Left lung (tissue), 10 donors: Measurements from ENCODE around the gene ARHGAP15. TPM values are rescaled to one million over a fixed set of nuclear protein-coding genes. Genes with fewer than 3 reads are reported as not detected.

Source experiments
- ATAC-seq: fragments of 200-7000 bp; cut with Tn5 transposase; one replicate; pipeline ENCODE4 v1.9.1; 2020; ENCODE audit warnings: moderate library complexity
- DNase-seq, 4 donors: peaks; one replicate each; pipeline ENCODE4 v3.0.0-alpha.2; 2013 to 2020
- H3K27ac ChIP-seq, 2 donors: fragments of 200-600 bp; sonication (generic) in 1 of 2; one replicate each; pipeline versions ENCODE4 v1.5.0 to v1.8.0; 2020 to 2021
- H3K27me3 ChIP-seq, 2 donors: fragments of 200-600 bp; sonication (generic) in 1 of 2; one replicate each; pipeline versions ENCODE4 v1.5.0 to v1.8.0; 2020 to 2021
- H3K36me3 ChIP-seq, 2 donors: fragments of 200-600 bp; sonication (generic) in 1 of 2; one replicate each; pipeline versions ENCODE4 v1.5.0 to v1.8.0; 2020 to 2021
- H3K4me1 ChIP-seq, 2 donors: fragments of 200-600 bp; one replicate each; pipeline ENCODE4 v1.8.0; 2021
- H3K4me3 ChIP-seq, 2 donors: fragments of 200-600 bp; sonication (generic) in 1 of 2; one replicate each; pipeline versions ENCODE4 v1.5.0 to v1.8.0; 2020 to 2021; ENCODE audit warnings: mild to moderate bottlenecking in 1 of 2
- H3K9me3 ChIP-seq, 2 donors: fragments of 200-600 bp; sonication (generic) in 1 of 2; one replicate each; pipeline versions ENCODE4 v1.5.0 to v1.8.0; 2020 to 2021
- CTCF ChIP-seq, 2 donors: fragments of 200-600 bp; sonication (generic) in 1 of 2; IDR thresholded peaks; one replicate each; pipeline versions ENCODE4 v1.5.0 to v1.8.0; 2021; ENCODE audit warnings: antibody characterized with exemption in 2 of 2
- intact Hi-C, 2 donors: fragments of 100-400 bp; cut with DNase I; formaldehyde crosslinking; loops; one replicate each; pipeline versions ENCODE4 v1.11.2 to v1.14.2; 2022
- polyA plus RNA-seq, 6 donors: library from polyadenylated mRNA; unstranded; fragments of 120-200 nt; gene quantifications; one replicate each; pipeline ENCODE4 v1.2.1, GENCODE V29; 2013; ENCODE audit not compliant: insufficient read length in 6 of 6
- total RNA-seq, 2 donors: library from RNA; stranded (reverse); fragmentation: NEBNext Ultra II Directional; extraction: Animal tissue kit (Norgen Biotek cat#: 25700); gene quantifications; one replicate each; pipeline ENCODE4 v1.2.1, GENCODE V29; 2021
- donor health status: DM: no; HTN: yes; CAD: no.
- donor health status: DM: no; HTN: no; CAD: no.

Gene ARHGAP15
- total and polyA plus RNA-seq, 8 donors, result 16.8 to 48.3 (median 30.2) TPM

- peak overlapping the region in 1 of 2 donors; percentile 78 for H3K27ac ChIP-seq
- no peaks in the 10 kb centered on the region for H3K27me3 ChIP-seq
- TF ChIP-seq CTCF (IDR thresholded peaks at IDR 0.05), result no peak
- H3K36me3 ChIP-seq, result no peaks in the 10 kb centered on the region
- no peak for DNase-seq
- H3K4me3 ChIP-seq, result no peak overlapping the region
- intact Hi-C loops, result no loop called here
- peaks cover 0 to 8% of the 10 kb centered on the region in 2 donors for H3K4me1 ChIP-seq
- H3K9me3 ChIP-seq, result no peaks in the 10 kb centered on the region
- no peak for ATAC-seq
Measured at GRCh38 chr2:143480601-143481236, 351.5 kb downstream of the ARHGAP15 start.

GRCh38 chr2:143481237-143481623, 352.0 kb downstream of the ARHGAP15 start:
- intact Hi-C loops, result no loop called here
- DNase-seq (peak in 1 of 4 donors; percentile 64), ATAC-seq (no peak)
- H3K9me3 ChIP-seq, result no peaks in the 10 kb centered on the region
- peaks cover 0 to 8% of the 10 kb centered on the region in 2 donors for H3K4me1 ChIP-seq
- H3K4me3 ChIP-seq, result no peak overlapping the region
- H3K36me3 ChIP-seq, result no peaks in the 10 kb centered on the region
- no peak for TF ChIP-seq CTCF (IDR thresholded peaks at IDR 0.05)
- peak overlapping the region in 1 of 2 donors; percentile 78 for H3K27ac ChIP-seq
- H3K27me3 ChIP-seq, result no peaks in the 10 kb centered on the region

GRCh38 chr2:143481733-143482132, 352.5 kb downstream of the ARHGAP15 start:
- Histone ChIP-seq H3K4me1 (peaks cover 0 to 8% of the 10 kb centered on the region in 2 donors), H3K4me3 (no peak overlapping the region), H3K27ac (peak overlapping the region in 1 of 2 donors; percentile 78), H3K36me3 (no peaks in the 10 kb centered on the region), H3K9me3 (no peaks in the 10 kb centered on the region), H3K27me3 (no peaks in the 10 kb centered on the region)
- no peak for TF ChIP-seq CTCF (IDR thresholded peaks at IDR 0.05)
- ATAC-seq (no peak), DNase-seq (no peak)
- intact Hi-C loops, result no loop called here

GRCh38 chr2:143482316-143482715, 353.1 kb downstream of the ARHGAP15 start:
- Histone ChIP-seq H3K9me3 (no peaks in the 10 kb centered on the region), H3K4me3 (no peak overlapping the region), H3K27ac (peak overlapping the region in 1 of 2 donors; percentile 65), H3K27me3 (no peaks in the 10 kb centered on the region), H3K36me3 (no peaks in the 10 kb centered on the region), H3K4me1 (peaks cover 0 to 8% of the 10 kb centered on the region in 2 donors)
- intact Hi-C loops, result no loop called here
- ATAC-seq, result peak; percentile 33
- TF ChIP-seq CTCF (IDR thresholded peaks at IDR 0.05), result no peak
- no peak for DNase-seq

- intact Hi-C loops, result no loop called here
- H3K27me3 ChIP-seq, result no peaks in the 10 kb centered on the region
- H3K36me3 ChIP-seq, result no peaks in the 10 kb centered on the region
- peaks cover 0 to 3% of the 10 kb centered on the region in 2 donors for H3K4me1 ChIP-seq
- DNase-seq, result no peak
- peak overlapping the region in 1 of 2 donors; percentile 65 for H3K27ac ChIP-seq
- TF ChIP-seq CTCF (IDR thresholded peaks at IDR 0.05), result no peak
- no peaks in the 10 kb centered on the region for H3K9me3 ChIP-seq
- no peak for ATAC-seq
- no peak overlapping the region for H3K4me3 ChIP-seq
Measured at GRCh38 chr2:143482771-143483170, 353.6 kb downstream of the ARHGAP15 start.
